ENCODE measurements around the gene VGLL1.

Gene VGLL1, protein sequence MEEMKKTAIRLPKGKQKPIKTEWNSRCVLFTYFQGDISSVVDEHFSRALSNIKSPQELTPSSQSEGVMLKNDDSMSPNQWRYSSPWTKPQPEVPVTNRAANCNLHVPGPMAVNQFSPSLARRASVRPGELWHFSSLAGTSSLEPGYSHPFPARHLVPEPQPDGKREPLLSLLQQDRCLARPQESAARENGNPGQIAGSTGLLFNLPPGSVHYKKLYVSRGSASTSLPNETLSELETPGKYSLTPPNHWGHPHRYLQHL

DNA sequence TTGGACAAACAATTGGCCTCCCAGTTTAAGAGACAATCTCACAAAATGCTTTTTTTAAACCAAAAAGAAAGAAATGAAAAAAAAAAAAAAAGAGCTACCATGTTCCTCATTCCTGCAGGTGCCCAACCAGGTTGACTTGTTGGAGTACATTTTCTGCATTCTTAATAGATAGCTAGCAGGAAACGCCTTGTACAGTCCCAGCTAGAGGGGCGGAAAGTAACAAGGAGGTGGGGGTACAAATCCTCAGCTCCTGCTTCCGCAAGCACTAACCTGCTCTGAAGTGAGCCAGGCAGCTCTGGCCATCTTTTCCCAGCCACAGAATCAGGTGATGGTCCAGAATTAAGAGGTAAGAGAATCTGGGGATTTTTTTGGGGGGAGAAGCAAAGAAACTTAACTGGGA is at the start of gene VGLL1:
TSS of gene VGLL1 (plus strand) at position 265 of the 400 bp plus-strand sequence. CDS start 3,806 bp downstream, outside the sequence.
- no peak for DNase-seq

DNA sequence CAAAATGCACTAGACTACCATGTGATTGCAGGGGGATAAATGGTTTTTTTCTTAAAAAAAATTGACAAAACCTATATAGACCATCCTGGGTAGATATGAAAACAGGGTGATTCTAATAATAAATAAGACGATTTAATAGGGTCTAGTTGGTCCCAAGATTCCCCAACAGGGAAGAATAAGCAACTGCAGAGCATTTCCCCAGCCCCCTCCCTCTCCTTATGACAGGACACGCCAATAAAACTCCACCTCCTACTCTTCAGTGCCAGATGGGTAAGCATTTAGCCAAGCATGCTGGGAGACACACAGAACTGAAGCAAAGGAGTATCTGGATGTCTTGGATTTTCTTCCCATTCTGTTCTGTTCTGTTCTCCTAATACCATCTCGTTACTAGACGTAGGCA is 44.4 kb upstream of the VGLL1 start, which contains the start of gene BRS3:
TSS of gene BRS3 (plus strand) at position 301 of the 400 bp plus-strand sequence. CDS start 168 bp downstream, outside the sequence.
- DNase-seq = no peak

DNA sequence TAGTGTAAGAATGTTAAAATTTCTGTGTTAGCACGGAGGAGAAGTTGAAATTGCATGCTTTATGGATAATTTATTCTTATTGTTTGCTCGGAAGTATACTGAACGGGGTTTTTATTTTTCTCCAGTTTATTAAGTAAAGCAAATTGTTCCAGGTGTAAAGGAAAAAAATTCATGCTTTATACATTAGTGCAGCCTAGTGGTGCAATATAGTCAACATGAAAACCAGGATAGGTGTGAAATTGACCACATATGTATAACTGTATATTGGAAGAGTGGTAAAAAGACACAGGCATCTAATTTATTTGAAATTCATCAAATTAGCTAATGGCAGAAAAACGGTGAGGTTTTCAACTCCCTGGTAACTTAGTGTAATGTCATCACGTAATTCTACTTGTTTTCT is 43.3 kb upstream of the VGLL1 start:
- no peak for DNase-seq

DNA sequence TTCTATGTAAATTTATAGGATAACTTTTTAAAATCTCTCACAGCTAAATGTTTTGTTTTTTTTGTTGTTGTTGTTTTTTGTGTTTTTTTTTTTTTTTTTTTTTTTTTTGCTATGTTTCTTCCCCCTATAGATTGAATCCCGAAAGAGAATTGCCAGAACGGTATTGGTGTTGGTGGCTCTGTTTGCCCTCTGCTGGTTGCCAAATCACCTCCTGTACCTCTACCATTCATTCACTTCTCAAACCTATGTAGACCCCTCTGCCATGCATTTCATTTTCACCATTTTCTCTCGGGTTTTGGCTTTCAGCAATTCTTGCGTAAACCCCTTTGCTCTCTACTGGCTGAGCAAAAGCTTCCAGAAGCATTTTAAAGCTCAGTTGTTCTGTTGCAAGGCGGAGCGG is 40.2 kb upstream of the VGLL1 start:
- no peak for DNase-seq

DNA sequence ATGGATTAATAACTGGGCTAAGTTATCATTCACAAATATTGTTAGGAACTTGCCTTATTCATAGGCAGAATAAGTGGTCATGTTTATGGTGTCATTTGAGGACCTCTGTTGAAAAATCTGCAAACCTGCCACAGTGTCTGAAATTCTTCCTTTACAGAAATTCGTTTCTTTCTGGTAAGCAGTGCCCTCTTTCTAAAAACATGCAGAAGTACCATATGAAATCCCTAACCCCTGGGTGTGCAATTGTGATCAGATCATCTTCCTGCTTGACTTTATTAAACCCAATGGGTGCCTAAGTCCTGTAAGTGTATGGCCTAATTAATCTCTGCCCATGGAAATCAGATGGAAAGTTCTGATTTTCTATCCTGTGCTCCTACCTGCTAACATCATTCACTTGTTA is 39.0 kb upstream of the VGLL1 start:
- no peak for DNase-seq

DNA sequence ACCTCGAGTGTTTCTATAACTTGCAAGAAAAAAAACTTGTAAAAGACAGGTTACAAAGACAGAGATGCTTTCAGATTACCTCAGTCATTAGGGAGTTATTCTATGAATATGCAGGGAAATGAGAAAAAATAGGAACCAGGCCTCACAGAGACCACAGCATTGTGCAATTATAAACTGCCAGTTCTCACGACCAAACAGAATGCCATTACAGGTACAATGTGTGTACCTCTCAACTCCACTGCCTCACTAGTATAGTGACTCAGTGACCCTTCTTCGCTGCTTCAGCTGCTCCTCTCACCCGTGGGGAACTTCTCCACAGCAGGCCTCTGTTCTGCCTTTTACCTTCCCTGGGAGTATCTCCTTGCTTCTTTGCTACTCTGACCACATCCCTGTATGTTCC is 37.0 kb upstream of the VGLL1 start:
- DNase-seq = no peak

DNA sequence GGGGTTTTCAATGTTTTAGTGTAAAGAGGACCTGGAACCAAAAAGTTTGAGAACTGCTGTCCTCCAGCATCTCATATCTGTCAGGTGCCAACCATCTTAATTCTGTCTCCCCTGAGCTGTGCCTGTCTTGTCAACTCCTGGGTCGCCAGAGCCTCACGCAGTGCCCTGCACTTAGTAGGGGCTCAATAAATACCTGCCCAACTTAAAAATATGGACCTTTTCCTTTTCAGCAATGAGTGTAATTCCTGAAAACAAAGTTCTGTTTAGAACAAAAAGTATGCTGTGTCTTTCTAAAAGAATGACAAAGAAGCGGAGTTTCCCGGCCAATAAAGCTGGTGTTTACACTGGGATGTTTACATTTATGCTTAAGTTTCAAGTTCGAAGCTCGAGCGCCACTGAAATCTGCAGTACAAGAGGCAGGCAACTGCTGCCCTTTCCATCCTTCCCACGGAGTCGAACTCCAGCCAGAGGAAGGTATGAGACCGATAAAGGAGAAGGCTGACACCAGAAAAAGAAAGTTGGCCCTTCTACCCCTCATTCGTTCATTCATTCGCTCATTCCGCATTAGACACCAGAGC is 35.7 kb upstream of the VGLL1 start:
- no peak for DNase-seq

DNA sequence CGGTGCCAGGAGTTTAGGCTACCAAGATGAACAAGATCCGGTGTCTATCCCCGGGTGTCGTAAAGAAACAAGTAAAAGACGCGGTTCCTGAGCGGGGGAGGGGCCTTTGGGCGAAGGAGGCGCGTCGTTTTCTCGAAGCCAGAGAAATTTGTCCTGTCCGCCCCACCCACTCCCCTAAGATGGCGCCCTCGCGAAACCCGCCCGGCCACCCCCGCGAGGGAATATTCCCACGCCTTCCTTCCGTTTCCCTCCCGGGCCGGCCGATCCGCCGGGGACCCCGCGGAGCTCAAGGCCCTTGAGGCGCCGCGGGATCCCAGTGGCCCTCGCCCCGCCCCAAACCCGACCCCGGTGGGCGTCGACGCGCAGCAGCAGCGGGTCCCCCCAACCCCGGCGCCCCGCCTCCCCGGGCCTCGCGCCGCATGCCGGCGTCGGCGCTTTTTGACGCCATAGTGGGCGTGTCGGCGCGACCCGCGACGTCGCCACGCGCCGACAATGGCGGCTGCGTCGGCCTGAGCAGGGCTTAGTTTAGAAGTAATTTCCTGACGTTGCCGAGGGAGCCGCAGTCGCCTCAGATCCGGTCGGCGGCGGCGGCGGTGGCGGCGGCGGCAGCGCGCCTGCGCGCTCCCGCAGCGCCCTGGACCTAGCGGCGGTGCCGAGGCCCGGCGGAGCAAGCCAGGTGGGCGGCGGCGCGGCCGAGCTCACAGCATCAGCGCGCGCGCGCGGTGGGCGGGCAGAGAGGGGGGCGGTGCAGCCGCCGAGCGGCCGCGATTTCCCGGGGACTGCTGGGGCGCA is 35.1 kb upstream of the VGLL1 start:
- DNase-seq = peak; percentile 82 to 94 (median 86)

DNA sequence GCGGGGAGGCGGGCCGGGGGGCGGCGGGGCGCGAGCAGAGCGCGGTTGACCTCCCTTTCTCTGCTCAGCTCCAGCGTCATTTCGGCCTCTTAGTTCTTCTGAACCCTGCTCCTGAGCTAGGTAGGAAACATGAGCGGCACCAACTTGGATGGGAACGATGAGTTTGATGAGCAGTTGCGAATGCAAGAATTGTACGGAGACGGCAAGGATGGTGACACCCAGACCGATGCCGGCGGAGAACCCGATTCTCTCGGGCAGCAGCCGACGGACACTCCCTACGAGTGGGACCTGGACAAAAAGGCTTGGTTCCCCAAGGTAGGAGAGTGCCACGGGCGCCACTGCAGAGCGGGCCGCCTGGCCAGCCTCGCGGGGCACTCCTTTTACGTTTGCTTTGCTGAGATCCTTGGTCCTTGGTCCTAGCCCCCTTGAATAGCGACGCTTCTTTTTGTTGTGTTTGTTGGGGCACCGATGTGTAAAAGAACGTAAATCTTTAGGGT is 34.4 kb upstream of the VGLL1 start, which contains the start of gene HTATSF1:
TSS of gene HTATSF1 (plus strand) at position 37 of the 497 bp plus-strand sequence. CDS start at position 130, 93 bp downstream.
- DNase-seq = no peak

DNA sequence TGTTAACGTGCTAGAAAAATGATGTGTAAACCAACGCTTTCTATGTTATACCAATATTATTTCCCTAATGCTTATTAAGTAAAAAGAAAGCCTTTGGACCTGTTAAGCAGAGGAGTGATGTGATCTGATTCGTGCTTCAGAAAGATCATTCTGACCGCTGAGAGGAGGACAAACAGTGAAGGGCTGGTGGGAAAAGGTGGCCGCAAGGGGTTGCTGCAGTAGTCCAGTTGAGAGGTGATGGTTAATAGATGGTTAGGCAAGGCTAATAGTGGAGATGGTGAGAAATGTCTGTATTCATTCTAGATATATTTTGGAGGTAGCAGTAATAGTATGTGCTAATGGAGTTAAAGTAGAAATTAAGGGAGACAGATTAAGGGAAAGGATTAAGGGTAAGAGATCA is 12.9 kb upstream of the VGLL1 start:
- no peak for DNase-seq

DNA sequence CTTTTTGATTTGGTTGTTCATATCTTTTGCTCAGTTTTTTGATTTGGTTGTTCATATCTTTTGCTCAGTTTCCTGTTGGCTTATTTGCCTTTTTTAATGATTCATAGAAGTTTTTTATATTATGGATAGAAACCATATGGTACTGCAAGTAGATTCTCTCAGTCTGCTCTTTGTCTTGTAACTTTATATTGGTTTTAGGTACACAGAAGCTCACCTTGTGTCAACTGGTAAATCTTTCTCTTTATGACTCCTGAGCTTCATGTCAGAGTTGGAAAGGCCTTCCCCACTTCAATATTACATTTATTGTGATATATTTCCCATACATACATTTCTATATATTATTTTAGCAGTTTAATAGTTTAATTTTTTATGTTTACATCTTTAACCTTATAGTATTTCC is 8.2 kb upstream of the VGLL1 start:
- no peak for DNase-seq

DNA sequence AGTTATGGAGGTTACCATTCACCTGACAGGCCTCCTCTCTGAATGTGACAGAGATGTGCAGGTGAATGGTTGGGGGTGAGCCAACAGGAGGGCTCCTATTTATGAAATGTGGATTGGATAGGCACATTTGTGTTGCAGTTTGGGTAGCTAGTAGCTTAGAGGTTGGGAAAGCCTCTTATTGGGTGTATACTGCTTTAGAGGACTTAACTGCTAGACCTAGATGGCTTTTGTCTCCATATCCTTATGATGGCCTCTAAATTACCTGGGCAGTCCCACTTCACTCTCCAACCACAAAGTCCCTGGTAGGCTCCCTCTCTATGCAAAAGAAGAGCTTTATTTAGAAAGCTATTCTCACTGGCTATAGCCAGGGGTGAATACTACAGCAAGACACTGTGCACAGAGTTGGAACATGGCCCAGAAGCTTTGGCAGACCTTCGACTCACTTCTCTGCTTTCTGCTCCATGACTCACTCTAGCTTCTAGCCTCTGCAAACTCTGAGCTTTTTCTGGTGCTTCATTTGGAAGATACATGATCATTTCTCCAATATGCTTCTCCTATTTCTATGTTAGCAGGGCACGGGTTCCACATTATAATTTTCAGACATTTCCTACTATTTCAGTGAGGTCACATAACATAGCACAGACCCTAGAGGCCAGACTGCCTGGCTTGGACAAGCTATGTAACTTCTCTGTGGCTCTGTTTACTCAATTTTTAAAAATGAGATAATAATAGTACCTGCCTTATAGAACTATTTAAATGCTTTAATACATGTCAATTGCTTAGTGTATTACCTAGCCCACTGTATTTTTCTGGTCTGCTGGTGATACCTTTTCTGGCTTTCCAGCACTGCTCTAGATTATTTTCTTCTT is 6.0 kb upstream of the VGLL1 start:
- no peak for DNase-seq

DNA sequence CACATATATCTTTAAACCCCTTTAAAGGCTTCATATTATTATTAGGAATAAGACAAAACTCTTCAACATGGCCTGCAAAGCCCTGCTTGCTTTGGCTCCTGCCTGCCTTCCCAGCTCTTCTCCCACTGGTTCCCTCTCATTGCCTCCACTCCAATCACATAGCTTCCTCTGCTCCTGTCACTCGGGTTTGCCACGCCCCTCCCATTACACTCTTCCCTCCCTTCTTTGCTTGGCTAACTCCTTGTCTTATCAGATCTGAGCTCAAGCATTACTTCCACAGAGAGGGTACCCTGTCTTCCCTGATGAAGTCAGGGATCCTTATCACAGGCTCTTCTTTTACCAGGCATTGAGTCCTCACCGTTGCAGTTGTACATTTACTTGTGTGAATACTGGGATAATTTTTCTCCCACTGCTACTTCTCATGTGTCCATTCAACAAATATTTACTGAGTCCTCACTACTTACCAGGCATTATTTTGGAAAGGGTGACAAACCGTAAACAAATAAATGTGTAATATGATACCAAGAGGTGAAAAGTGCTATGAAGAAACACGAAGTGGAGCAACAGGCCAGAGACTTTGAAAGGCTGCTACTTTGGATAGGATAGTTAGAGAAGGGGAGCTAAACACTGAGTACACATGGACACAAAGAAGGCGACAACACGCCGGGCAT is 3.2 kb upstream of the VGLL1 start:
- DNase-seq = no peak

DNA sequence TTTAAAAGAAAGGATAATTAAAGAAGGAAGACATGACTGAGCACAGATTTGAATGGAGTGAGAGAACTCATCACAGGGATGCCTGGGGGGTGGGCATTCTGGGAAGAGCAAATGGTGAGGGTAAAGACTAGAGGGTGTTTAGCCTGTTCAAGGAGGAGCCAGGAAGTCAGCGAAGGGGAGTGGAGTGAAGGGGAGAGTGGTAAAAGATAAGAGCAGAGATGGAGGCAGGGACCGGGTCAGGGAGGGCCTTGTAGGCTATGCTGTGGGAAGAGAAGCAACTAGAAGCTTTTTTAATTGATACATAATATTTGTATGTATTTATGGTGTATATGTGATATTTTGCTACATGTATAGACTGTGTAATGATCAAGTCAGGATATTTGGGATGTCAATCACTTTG is 2.2 kb upstream of the VGLL1 start:
- DNase-seq = no peak

DNA sequence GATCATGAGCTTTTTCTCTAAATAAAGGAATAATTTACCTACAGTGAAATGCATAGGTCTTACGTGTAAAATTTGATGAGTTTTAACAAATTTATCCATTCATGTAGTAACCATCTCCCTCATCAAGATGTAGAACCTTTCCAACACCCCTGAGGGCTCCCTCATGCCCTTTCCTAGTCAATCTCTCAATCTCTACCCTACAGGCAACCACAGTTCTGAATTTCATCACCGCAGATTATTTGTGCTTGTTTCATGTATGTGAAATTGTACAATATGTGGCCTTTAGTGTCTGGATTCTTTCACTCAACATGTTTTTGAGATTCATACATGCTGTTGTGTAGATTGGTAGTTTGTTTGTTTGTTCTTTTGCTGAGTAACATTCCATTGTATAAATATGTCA is 2.1 kb downstream of the VGLL1 start:
- no peak for DNase-seq

DNA sequence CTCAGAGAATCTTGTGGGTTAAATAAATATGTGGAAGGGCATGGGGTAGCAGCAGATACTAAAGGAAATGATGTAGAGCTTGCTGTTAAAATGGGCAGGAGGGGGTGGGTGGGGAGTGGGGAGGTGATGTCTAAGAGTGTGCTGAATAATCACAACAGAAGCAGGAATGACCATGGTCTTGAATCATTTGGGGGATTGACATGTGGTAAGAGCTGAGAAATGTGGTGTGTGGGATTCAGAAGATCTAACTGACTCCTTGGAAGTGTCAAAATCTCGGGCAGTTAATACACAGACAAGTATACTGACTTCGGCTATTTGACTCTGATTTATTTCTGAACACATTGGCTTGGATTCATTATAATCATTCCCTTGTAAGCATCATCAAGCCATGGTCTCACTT is 6.8 kb downstream of the VGLL1 start:
- DNase-seq = no peak

DNA sequence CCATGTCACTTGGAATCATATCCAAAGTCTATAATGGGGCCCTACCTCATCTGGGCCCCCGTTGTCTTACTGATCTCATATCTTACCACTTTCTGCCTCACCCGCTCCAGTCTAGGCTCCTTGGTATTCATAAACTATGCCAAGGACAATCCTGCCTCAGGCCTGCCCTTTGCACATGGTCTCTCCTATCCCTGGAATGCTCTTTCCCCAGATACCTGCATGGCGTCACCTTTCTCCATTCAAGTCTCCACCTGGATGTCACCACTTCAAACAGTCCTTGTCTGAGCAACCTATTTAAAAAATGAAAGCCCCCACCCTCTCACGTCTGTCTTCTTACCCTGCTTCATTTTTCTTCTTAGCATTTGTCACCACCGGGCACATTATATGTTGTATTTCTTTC is 8.2 kb downstream of the VGLL1 start:
- DNase-seq = no peak

DNA sequence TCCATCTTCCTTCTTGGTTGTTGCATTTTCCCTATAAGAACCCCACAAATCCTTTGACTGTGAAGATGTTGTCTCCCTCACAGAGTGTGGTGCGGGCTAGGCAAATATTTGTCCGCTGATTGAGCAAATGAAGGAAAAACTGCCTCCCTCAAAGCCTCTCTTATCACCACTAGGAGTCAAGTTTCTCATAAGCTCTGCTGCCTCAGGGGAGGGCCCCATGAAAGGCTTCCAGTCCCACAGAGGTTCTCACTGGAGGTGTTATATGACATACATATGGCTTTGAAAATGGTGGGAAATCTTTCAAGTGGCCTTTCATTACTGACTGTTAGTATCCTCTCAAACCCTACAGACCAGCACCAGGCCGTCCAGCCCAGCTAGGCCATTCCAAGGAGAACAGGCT is 9.3 kb downstream of the VGLL1 start:
- no peak for DNase-seq

DNA sequence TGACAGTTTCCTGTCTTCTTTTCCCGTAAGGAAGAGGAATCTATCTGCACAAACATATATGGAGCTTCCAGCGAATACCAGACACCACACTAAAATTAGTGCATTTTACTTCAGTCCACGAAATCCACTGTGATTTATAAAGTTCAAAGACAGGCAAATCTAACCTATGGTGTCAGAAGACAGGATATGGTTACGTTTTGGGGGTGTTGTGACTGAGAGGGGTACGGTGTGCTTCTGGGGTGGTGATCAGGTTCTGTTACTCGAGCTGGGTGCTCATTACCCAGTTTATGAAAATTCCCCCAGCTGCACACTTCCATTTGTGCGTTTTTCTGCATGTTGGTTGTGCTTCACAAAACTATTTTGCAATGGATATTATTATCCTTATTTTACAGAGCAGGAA is 10.3 kb downstream of the VGLL1 start:
- DNase-seq = peak in 2 of 6 experiments; percentile 1 to 3

DNA sequence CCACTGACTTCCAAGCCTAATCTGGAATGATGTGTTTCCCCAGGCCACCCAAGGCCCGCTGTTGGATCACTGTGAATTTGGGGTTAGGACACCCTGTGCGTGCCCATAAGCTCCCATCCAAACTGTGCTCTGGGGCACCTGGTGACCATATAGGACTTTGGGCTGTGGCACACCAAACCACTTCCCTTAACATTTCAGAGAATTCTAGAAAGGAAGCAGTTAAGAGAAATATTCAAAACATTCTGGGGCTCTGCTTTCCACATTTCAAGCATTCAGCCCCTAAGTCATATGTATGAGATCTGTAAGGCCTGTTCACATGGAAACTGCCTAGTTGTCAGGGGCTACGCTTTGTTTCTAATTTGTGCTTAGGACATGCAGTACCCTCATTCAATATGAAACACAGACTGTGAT is 14.4 kb downstream of the VGLL1 start:
- peak in 3 of 6 experiments; percentile 0 to 9 (median 8) for DNase-seq

DNA sequence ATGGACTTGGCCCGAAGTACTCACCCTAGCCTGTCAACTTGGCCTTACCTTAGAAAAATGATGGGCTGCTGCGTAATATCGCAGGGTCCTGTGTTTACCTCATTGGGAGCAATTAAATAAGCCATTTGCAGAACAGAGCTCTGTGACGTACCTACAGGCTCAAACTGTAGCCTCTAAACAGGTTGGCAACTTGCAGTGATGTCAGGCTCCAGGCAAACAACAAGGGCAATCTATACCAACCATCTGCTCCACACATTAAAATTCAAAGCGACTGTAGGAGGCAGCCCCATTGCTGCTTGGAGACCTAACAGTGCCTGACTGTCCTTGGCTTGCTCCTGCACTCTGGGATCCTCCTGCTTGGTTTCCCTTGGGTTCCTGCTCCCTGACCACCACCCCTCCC is 17.2 kb downstream of the VGLL1 start:
- no peak for DNase-seq

DNA sequence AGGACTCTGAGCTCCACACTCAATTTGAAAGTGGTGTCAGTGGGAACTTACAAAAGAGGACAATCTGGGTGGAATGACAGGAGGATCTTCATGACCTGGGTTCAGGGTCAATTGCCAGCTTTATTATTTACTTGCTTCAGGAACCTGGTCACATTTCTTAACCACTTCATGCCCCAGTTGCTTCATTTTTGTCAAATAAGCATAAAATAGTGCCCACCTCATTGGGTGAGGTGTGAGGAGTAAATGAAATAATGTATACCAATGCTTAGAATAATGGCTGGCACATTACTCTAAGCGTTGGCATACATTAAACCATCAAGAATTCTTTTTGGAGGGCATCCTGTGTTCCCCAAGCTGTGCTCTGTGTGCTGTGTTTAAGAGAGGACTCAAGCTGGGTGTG is 19.4 kb downstream of the VGLL1 start:
- no peak for DNase-seq

Measured in stimulated activated naive CD4-positive, alpha-beta T cell (primary cell).